CD8-positive, alpha-beta memory T cell (primary cell): ENCODE data around the gene FTO. TPM values are rescaled to one million over a fixed set of nuclear protein-coding genes. Genes with fewer than 3 reads are reported as not detected.

Experiments used
- CTCF ChIA-PET: fragments of 350-600 bp; sonication (Branson Sonifier 250); formaldehyde crosslinking; loops from one replicate; lab custom pipeline; 2021; ENCODE audit warnings: antibody characterized with exemption; lab: Charles Lee
- POLR2A ChIA-PET: fragments of 350-600 bp; sonication (Branson Sonifier 250); formaldehyde crosslinking; loops from one replicate; lab custom pipeline; 2021; ENCODE audit warnings: antibody characterized with exemption; lab: Charles Lee
- DNase-seq, 5 donors: peaks; one replicate each; pipeline versions ENCODE4 v3.0.0 to v3.0.0-alpha.2; 2020 to 2022; ENCODE audit warnings: mixed read lengths in 1 of 5
- H3K27ac ChIP-seq: one replicate; pipeline ENCODE4 v1.7.0; 2013; ENCODE audit warnings: low read depth, mild to moderate bottlenecking, low read length, moderate library complexity
- H3K27me3 ChIP-seq: 2 replicates; pipeline ENCODE4 v1.7.0; 2013; ENCODE audit warnings: low read length, mild to moderate bottlenecking; ENCODE audit not compliant: insufficient read depth, poor library complexity, severe bottlenecking
- H3K36me3 ChIP-seq: 2 replicates; pipeline ENCODE4 v1.7.0; 2013; ENCODE audit warnings: mild to moderate bottlenecking, low read length, moderate library complexity; ENCODE audit not compliant: insufficient read depth
- H3K4me1 ChIP-seq: 2 replicates; pipeline ENCODE4 v1.7.0; 2013; ENCODE audit warnings: mild to moderate bottlenecking, low read length, moderate library complexity; ENCODE audit not compliant: insufficient read depth
- H3K4me3 ChIP-seq: 2 replicates; pipeline ENCODE4 v1.7.0; 2013; ENCODE audit warnings: mild to moderate bottlenecking, low read length
- H3K9me3 ChIP-seq: 2 replicates; pipeline ENCODE4 v1.7.0; 2013; ENCODE audit warnings: mild to moderate bottlenecking, low read length
- H3K27ac Mint-ChIP-seq, 8 donors: one replicate each; pipeline ENCODE4 v1.8.0; 2020 to 2021; ENCODE audit warnings: mixed read lengths in 8 of 8, mild to moderate bottlenecking in 6 of 8, inconsistent platforms in 3 of 8, moderate library complexity in 3 of 8
- H3K27me3 Mint-ChIP-seq, 2 donors: one replicate each; pipeline ENCODE4 v1.8.0; 2020 to 2021; ENCODE audit warnings: mixed read lengths in 2 of 2, mild to moderate bottlenecking in 1 of 2, moderate library complexity in 1 of 2
- H3K36me3 Mint-ChIP-seq, 3 donors: one replicate each; pipeline ENCODE4 v1.8.0; 2020 to 2021; ENCODE audit warnings: mixed read lengths in 3 of 3, inconsistent platforms in 1 of 3, mild to moderate bottlenecking in 1 of 3
- H3K4me1 Mint-ChIP-seq, 3 donors: one replicate each; pipeline ENCODE4 v1.8.0; 2020 to 2021; ENCODE audit warnings: mixed read lengths in 3 of 3, inconsistent platforms in 1 of 3, mild to moderate bottlenecking in 1 of 3
- H3K4me3 Mint-ChIP-seq, 7 donors: one replicate each; pipeline ENCODE4 v1.8.0; 2020 to 2021; ENCODE audit warnings: mixed read lengths in 7 of 7, mild to moderate bottlenecking in 6 of 7, moderate library complexity in 4 of 7, inconsistent platforms in 2 of 7
- H3K9me3 Mint-ChIP-seq, 5 donors: one replicate each; pipeline ENCODE4 v1.8.0; 2020 to 2022; ENCODE audit warnings: mixed read lengths in 5 of 5, mild to moderate bottlenecking in 3 of 5, moderate library complexity in 2 of 5, inconsistent platforms in 1 of 5
- polyA plus RNA-seq: library from polyadenylated mRNA; unstranded; fragments of 300-500 nt; fragmentation: Illumina TruSeq; gene quantifications from one replicate; pipeline ENCODE4 v1.2.3, GENCODE V29; 2021
- total RNA-seq, 2 experiments: library from RNA; stranded (reverse); gene quantifications; one replicate each; pipeline ENCODE4 v1.2.3, GENCODE V29; 2021

FTO gene
- total and polyA plus RNA-seq, 3 experiments from 2014 or later, result 54.5 to 77.8 (median 56.0) TPM

DNA sequence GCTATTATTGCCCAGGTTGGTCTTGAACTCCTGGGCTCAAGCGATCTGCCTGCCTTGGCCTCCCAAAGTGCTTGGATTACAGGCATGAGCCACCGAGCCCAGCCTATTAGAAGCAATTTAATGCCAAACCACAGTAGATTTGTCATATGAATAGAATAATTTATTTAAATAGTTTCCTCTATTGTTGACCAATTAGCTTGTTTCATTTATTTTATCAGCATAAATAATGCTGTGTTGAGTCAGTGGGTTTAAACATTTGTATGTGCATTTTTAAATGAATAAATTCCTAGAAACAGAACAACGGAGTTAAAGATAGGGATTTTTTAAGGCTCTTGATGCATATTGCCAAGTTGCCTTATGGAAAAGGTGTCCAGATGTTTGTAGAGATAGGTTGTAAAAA lies 26.7 kb downstream of the FTO start:
- POLR2A ChIA-PET, result no interaction called here
- no peak for DNase-seq

DNA sequence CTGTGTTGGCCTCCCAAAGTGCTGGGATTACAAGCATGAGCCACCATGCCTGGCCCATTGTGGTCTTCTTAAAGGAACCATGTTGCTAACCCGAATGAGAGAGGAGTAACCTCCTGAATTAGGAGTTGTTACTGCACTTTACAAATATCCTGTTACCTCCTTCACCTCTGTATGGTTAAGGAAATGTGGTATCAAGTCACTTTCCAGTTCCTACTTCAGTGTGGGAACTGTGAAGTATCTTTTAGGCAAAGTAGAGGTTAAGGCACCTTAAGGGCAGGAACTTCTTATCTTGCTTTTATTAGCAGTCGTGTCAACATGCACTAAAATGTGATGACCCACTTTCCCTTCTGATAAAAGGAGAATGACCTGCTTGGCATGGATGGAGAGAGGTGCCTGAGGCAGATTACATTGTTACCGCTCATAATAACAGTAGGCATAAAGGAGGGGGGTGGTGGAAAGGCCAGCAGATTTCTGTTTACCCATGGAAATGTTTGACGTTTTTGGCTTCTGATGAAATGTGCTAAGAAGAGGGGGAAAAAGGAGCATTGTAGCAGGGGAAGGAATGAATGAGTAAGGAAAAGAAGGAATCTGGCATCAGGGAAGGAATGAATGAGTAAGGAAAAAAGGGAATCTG lies 28.5 kb downstream of the FTO start:
- ChIA-PET POLR2A (no interaction called here), CTCF (no interaction called here)
- Histone ChIP-seq H3K36me3 (no peaks in the 10 kb centered on the region), H3K27ac (no peak overlapping the region), H3K4me1 (no peaks in the 10 kb centered on the region), H3K9me3 (no peaks in the 10 kb centered on the region), H3K27me3 (no peaks in the 10 kb centered on the region), H3K4me3 (no peak overlapping the region)
- Mint-ChIP-seq H3K9me3 (no peaks in the 10 kb centered on the region), H3K4me3 (no peak overlapping the region), H3K27me3 (no peaks in the 10 kb centered on the region), H3K4me1 (peaks cover 14 to 53% (median 36%) of the 10 kb centered on the region in 3 donors), H3K27ac (peak overlapping the region in 2 of 8 donors; percentile 9 to 68), H3K36me3 (peaks cover 0 to 5% (median 0%) of the 10 kb centered on the region in 3 donors)
- no peak for DNase-seq

More for the DNA sequence above, 26.7 kb downstream of the FTO start:
- no peak overlapping the region for H3K27ac Mint-ChIP-seq
- peaks cover 10 to 57% (median 24%) of the 10 kb centered on the region in 3 donors for H3K4me1 Mint-ChIP-seq
- no peaks in the 10 kb centered on the region for H3K36me3 ChIP-seq
- CTCF ChIA-PET, result no interaction called here
- H3K27me3 Mint-ChIP-seq, result no peaks in the 10 kb centered on the region
- H3K4me1 ChIP-seq, result no peaks in the 10 kb centered on the region
- H3K4me3 Mint-ChIP-seq, result no peak overlapping the region
- H3K27me3 ChIP-seq, result no peaks in the 10 kb centered on the region
- no peaks in the 10 kb centered on the region for H3K9me3 ChIP-seq
- H3K4me3 ChIP-seq, result no peak overlapping the region
- H3K27ac ChIP-seq, result no peak overlapping the region
- no peaks in the 10 kb centered on the region for H3K9me3 Mint-ChIP-seq
- H3K36me3 Mint-ChIP-seq, result peaks cover 0 to 8% (median 1%) of the 10 kb centered on the region in 3 donors

DNA sequence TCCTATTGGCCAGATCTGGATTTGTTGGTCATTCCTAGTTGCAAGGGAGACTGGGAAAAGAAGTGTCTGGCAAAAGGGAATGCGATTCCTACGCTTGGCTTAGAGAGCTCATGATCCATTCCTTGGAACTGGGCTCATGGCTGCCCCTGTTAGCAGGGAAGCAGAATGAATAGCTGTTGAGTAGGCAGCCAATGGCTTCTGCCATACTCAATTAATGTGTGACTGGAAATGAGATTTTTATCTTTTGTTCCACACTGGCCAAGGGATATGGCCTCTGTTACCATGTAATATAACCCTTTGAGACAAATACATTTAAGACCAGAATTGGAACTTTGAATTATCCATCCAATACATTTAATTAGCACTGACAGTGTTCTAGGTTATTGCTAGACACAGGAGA lies 31.0 kb downstream of the FTO start:
- Histone ChIP-seq H3K4me1 (no peaks in the 10 kb centered on the region), H3K27me3 (no peaks in the 10 kb centered on the region), H3K4me3 (no peak overlapping the region), H3K27ac (no peak overlapping the region), H3K36me3 (no peaks in the 10 kb centered on the region), H3K9me3 (no peaks in the 10 kb centered on the region)
- Mint-ChIP-seq H3K27me3 (no peaks in the 10 kb centered on the region), H3K9me3 (no peaks in the 10 kb centered on the region), H3K27ac (peak overlapping the region in 1 of 8 donors; percentile 32), H3K4me1 (peaks cover 7 to 43% (median 35%) of the 10 kb centered on the region in 3 donors), H3K36me3 (peaks cover 0 to 5% (median 0%) of the 10 kb centered on the region in 3 donors), H3K4me3 (no peak overlapping the region)
- ChIA-PET POLR2A (no interaction called here), CTCF (interaction anchor here (2.6 kb wide), 1 partner anchor 10 kb away, joined by 8 read pairs; no protein-coding TSS in a partner anchor)
- no peak for DNase-seq

DNA sequence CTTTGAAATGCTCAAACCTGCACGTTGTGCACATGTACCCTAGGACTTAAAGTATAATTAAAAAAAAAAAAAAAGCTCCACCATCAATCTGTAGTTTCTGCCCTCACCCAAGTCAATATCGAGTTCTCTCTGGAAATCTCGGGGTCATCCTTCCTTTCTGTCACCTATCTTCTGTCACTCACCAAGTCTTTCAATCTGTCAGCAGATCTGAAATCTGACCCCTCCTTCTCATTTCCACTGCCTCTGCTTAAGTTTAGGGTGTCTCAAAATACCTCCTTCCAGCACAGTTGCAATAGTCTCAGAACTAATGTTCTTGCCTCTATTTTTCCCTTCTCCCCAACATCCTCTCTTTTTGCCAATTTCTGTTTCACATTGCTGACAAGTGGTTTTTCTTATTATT lies 32.3 kb downstream of the FTO start:
- H3K27ac Mint-ChIP-seq, result peak overlapping the region in 2 of 8 donors; percentile 1 to 34
- Histone ChIP-seq H3K9me3 (no peaks in the 10 kb centered on the region), H3K27ac (no peak overlapping the region), H3K4me1 (no peaks in the 10 kb centered on the region), H3K36me3 (no peaks in the 10 kb centered on the region), H3K27me3 (no peaks in the 10 kb centered on the region), H3K4me3 (no peak overlapping the region)
- CTCF ChIA-PET, result interaction anchor here (2.6 kb wide), 1 partner anchor 8 kb away, joined by 8 read pairs; no protein-coding TSS in a partner anchor
- H3K9me3 Mint-ChIP-seq, result no peaks in the 10 kb centered on the region
- peaks cover 7 to 43% (median 37%) of the 10 kb centered on the region in 3 donors for H3K4me1 Mint-ChIP-seq
- no peak for DNase-seq
- peaks cover 0 to 5% (median 0%) of the 10 kb centered on the region in 3 donors for H3K36me3 Mint-ChIP-seq
- POLR2A ChIA-PET, result no interaction called here
- H3K27me3 Mint-ChIP-seq, result no peaks in the 10 kb centered on the region
- no peak overlapping the region for H3K4me3 Mint-ChIP-seq

DNA sequence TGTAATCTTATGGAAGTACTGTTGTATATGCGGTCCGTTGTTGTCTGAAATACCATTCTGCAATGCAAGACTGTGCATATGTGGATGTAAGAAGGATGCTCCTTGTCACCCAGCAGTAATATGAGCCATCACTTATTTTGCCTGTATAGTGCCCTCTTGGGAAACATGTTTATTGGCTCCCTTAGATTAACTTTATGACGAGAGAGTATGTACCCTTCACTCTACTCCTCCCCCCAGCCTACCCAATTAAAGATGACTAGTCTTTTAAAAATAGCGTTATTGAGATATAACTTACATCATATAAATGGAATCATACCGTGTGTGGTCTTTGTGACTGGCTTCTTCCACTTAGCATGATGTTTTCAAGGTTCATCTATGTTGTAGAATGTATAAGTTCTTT lies 33.6 kb downstream of the FTO start:
- no peaks in the 10 kb centered on the region for H3K9me3 ChIP-seq
- H3K4me1 ChIP-seq, result no peaks in the 10 kb centered on the region
- H3K27me3 ChIP-seq, result no peaks in the 10 kb centered on the region
- Mint-ChIP-seq H3K4me1 (peaks cover 7 to 50% (median 35%) of the 10 kb centered on the region in 3 donors), H3K27ac (peak overlapping the region in 1 of 8 donors; percentile 30), H3K9me3 (no peaks in the 10 kb centered on the region), H3K36me3 (peaks cover 0 to 4% (median 0%) of the 10 kb centered on the region in 3 donors), H3K4me3 (no peak overlapping the region), H3K27me3 (no peaks in the 10 kb centered on the region)
- H3K27ac ChIP-seq, result no peak overlapping the region
- no peaks in the 10 kb centered on the region for H3K36me3 ChIP-seq
- no peak for DNase-seq
- POLR2A ChIA-PET, result no interaction called here
- CTCF ChIA-PET, result no interaction called here
- no peak overlapping the region for H3K4me3 ChIP-seq

DNA sequence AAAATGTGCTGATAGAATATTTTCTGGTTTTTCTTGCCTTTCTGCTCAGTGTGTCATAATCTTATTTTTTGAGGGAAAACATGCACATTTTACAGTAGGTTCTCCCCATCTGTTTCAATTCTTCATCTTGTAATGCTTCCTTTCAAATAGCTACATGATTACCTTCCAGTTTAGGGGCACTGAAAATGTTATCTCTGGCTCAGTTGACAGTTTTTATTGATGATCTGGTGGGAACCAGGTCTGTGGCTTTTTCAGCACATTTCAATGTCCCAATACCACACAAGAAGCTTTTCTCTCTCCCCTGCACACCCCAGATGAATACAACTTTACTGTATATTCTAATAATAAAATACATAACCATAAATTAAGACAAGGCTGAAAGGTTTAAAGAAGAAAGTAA lies 36.5 kb downstream of the FTO start:
- POLR2A ChIA-PET, result interaction anchor here (0.6 kb wide), 1 partner anchor 20 kb away, joined by 4 read pairs; no protein-coding TSS in a partner anchor
- Histone ChIP-seq H3K9me3 (no peaks in the 10 kb centered on the region), H3K27me3 (no peaks in the 10 kb centered on the region), H3K4me1 (peaks cover 26% of the 10 kb centered on the region), H3K4me3 (no peak overlapping the region), H3K27ac (no peak overlapping the region), H3K36me3 (no peaks in the 10 kb centered on the region)
- H3K27ac Mint-ChIP-seq, result no peak overlapping the region
- DNase-seq, result no peak
- H3K9me3 Mint-ChIP-seq, result no peaks in the 10 kb centered on the region
- peaks cover 0 to 1% (median 0%) of the 10 kb centered on the region in 3 donors for H3K36me3 Mint-ChIP-seq
- H3K27me3 Mint-ChIP-seq, result no peaks in the 10 kb centered on the region
- no peak overlapping the region for H3K4me3 Mint-ChIP-seq
- H3K4me1 Mint-ChIP-seq, result peaks cover 22 to 61% (median 45%) of the 10 kb centered on the region in 3 donors
- CTCF ChIA-PET, result no interaction called here

DNA sequence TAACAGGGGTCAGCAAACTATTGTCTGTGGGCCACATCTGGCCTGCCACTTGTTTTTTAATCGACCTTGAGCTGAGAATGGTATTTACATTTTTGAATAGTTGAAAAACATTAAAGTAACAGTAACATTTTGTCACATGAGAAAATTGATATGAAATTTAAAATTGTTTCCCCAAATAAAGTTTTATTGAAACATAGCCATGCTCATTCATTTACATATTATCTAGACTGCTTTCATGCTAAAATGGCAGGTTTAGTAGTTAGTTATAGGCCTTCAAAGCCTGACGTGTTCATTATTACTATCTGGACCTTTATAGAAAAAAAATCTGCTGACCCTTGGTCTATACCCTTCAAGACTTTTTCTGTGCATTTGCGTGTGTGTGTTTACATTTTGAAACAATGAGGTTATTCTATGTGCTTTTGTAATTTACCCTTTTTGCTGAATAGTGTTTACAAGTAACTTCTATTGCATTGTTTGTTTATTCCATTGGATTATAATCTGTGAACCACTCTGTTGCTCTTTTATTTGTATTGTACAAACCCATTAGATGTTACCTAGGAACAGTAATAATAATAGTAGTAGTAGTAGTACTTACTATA lies 37.1 kb downstream of the FTO start:
- no peak overlapping the region for H3K4me3 Mint-ChIP-seq
- ChIA-PET CTCF (no interaction called here), POLR2A (interaction anchor here (0.6 kb wide), 1 partner anchor 20 kb away, joined by 4 read pairs; no protein-coding TSS in a partner anchor)

DNA sequence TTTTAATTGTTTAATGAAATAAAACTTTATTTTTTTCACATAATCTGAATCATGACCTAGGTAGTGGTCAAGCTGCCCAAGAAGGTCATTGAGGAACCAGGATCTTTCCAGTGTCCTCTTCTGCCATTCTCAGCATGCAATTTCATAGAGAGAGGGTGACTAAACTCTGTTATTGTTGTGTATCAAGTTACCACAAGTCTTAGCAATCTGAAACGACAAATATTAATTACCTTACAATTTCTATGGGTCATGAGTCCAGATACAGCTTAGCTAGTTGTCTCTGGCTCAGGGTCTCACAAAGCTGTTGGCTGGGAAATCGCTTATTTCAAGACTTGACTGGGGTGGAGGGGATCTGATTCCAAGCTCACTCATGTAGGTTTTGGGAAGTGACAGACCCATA lies 37.6 kb downstream of the FTO start:
- no peaks in the 10 kb centered on the region for H3K9me3 Mint-ChIP-seq
- ChIA-PET CTCF (no interaction called here), POLR2A (no interaction called here)

More for the DNA sequence above, 37.1 kb downstream of the FTO start:
- no peak overlapping the region for H3K27ac ChIP-seq
- Mint-ChIP-seq H3K27me3 (no peaks in the 10 kb centered on the region), H3K9me3 (no peaks in the 10 kb centered on the region), H3K36me3 (no peaks in the 10 kb centered on the region), H3K27ac (peak overlapping the region in 1 of 8 donors; percentile 59), H3K4me1 (peaks cover 23 to 63% (median 46%) of the 10 kb centered on the region in 3 donors)
- no peaks in the 10 kb centered on the region for H3K27me3 ChIP-seq
- H3K4me3 ChIP-seq, result no peak overlapping the region
- DNase-seq, result no peak
- peaks cover 26% of the 10 kb centered on the region for H3K4me1 ChIP-seq
- H3K9me3 ChIP-seq, result no peaks in the 10 kb centered on the region
- no peaks in the 10 kb centered on the region for H3K36me3 ChIP-seq

More for the DNA sequence above, 37.6 kb downstream of the FTO start:
- no peaks in the 10 kb centered on the region for H3K36me3 ChIP-seq
- no peaks in the 10 kb centered on the region for H3K27me3 Mint-ChIP-seq
- H3K27ac ChIP-seq, result no peak overlapping the region
- DNase-seq, result no peak
- H3K4me3 ChIP-seq, result no peak overlapping the region
- H3K4me1 ChIP-seq, result peaks cover 26% of the 10 kb centered on the region
- H3K4me1 Mint-ChIP-seq, result peaks cover 20 to 60% (median 41%) of the 10 kb centered on the region in 3 donors
- H3K9me3 ChIP-seq, result no peaks in the 10 kb centered on the region
- no peaks in the 10 kb centered on the region for H3K36me3 Mint-ChIP-seq
- H3K27ac Mint-ChIP-seq, result peak overlapping the region in 2 of 8 donors; percentile 47 to 72
- H3K27me3 ChIP-seq, result no peaks in the 10 kb centered on the region
- no peak overlapping the region for H3K4me3 Mint-ChIP-seq
